Measurements from ENCODE around the gene FYCO1. TPM values are rescaled to one million over a fixed set of nuclear protein-coding genes. Genes with fewer than 3 reads are reported as not detected.

The FYCO1 gene
- total and polyA plus RNA-seq, 9 of the 15 experiments (the other 6 are each of a cell fraction or from before 2014, with no cell fraction given) = 2.1 to 13.8 (median 7.4) TPM

- TF ChIP-seq E2F6 (IDR thresholded peaks at IDR 0.05; ENCODE audit: borderline replicate concordance in 1 of 2, extremely low read depth in 1 of 2, insufficient read depth in 1 of 2, insufficient read length in 1 of 2, low read depth in 1 of 2, low read length in 1 of 2, poor library complexity in 1 of 2, severe bottlenecking in 1 of 2) = no peak
Observed at GRCh38 chr3:45931496-45931895, 64.1 kb downstream of the FYCO1 start (continued).

- peak; percentile 70 to 85 (median 80) for DNase-seq (ENCODE audit: extremely low read depth in 1 of 4, low spot score in 3 of 4)
- peak; percentile 56 for FAIRE-seq
- no TSS peak for BruUV-seq (replicated peaks)
- 60% methylated on average over 9 of the region's 9 CpGs for WGBS (ENCODE audit: insufficient coverage, low coverage, missing lambda C conversion rate)
- Histone ChIP-seq H3K36me3 (ENCODE audit: control insufficient read depth, insufficient read depth, low read length) (peaks cover 81% of the 10 kb centered on the region), H3K4me1 (replicated peaks in 1 of 2; ENCODE audit: control insufficient read depth in 2 of 2, insufficient read depth in 2 of 2, low read length in 2 of 2) (no peaks in the 10 kb centered on the region), H3K9ac (ENCODE audit: insufficient read depth in 1 of 2, low read depth in 2 of 2, low read length in 2 of 2) (no peak overlapping the region), H3K79me2 (ENCODE audit: control insufficient read depth, insufficient read depth, low read length) (no peaks in the 10 kb centered on the region), H3K4me3 (no peak overlapping the region), H3K9me1 (ENCODE audit: control insufficient read depth, insufficient read depth, low read length) (peaks cover 3% of the 10 kb centered on the region), H3K27ac (ENCODE audit: extremely low read depth, low read depth, low read length) (no peak overlapping the region), H4K20me1 (replicated peaks; ENCODE audit: control insufficient read depth, insufficient read depth, low read length) (no peaks in the 10 kb centered on the region), H3K4me2 (ENCODE audit: insufficient read depth, low read length) (no peak overlapping the region), H3K9me3 (replicated peaks; ENCODE audit: control insufficient read depth, insufficient read depth, low read depth, low read length) (no peaks in the 10 kb centered on the region), H3K27me3 (ENCODE audit: control insufficient read depth in 2 of 2, insufficient read depth in 2 of 2, low read length in 2 of 2) (no peaks in the 10 kb centered on the region), H2AFZ (ENCODE audit: low read depth, low read length) (no peak overlapping the region)
- ChIA-PET POLR2A (interaction anchor here (0.6 to 1.3 kb wide), 4 partner anchors 10 to 102 kb away, joined by 3 to 5 read pairs (median 3); no protein-coding TSS in a partner anchor), CTCF (ENCODE audit: low intra/inter-chr PET ratio) (interaction anchor here (0.8 to 2.2 kb wide), 9 partner anchors 150 to 1396 kb away, joined by 3 to 12 read pairs (median 7); no protein-coding TSS in a partner anchor)
- intact Hi-C loops (cut with micrococcal nuclease) (loop anchor here (1.0 to 10.0 kb wide), 2 partner anchors 168 to 264 kb away; no protein-coding TSS in a partner anchor), in situ Hi-C loops (cut with MboI) (loop anchor here (10.0 kb wide), 1 partner anchor 894 kb away; no protein-coding TSS in a partner anchor)
- peak; percentile 99 for ATAC-seq
- TF ChIP-seq E2F1 (CRISPR knock-in tag; IDR thresholded peaks at IDR 0.05) = no peak
- no peak for TF ChIP-seq ARNT (IDR thresholded peaks at IDR 0.05)
- no peak for TF ChIP-seq ZNF12 (CRISPR knock-in tag; IDR thresholded peaks at IDR 0.05)
- TF ChIP-seq ZNF431 (CRISPR knock-in tag; IDR thresholded peaks at IDR 0.05) = no peak
- peak; percentile 39; the same call in 1 of the 2 replicates for TF ChIP-seq ZNF263 (CRISPR knock-in tag; IDR thresholded peaks at IDR 0.05; ENCODE audit: borderline replicate concordance)
- no peak for TF ChIP-seq MTA1 (IDR thresholded peaks at IDR 0.05; ENCODE audit: borderline replicate concordance)
- no peak for TF ChIP-seq ZNF408 (CRISPR knock-in tag; IDR thresholded peaks at IDR 0.05; ENCODE audit: low read depth)
- TF ChIP-seq MEIS2 (IDR thresholded peaks at IDR 0.05; ENCODE audit: partially characterized antibody) = no peak
- peak; percentile 52; the same call in 1 of the 2 replicates for TF ChIP-seq CC2D1A (IDR thresholded peaks at IDR 0.05)
- no peak for TF ChIP-seq IRF9 (tag; IDR thresholded peaks at IDR 0.05)
- TF ChIP-seq SMC3 (conservative IDR thresholded peaks at IDR 0.05; ENCODE audit: insufficient read depth, low read depth, low read length) = peak; percentile 92
- TF ChIP-seq SMARCC2 (IDR thresholded peaks at IDR 0.05; ENCODE audit: low read depth) = no peak
- peak; percentile 94; the same call in 1 of the 2 replicates for TF ChIP-seq STAG1 (CRISPR knock-in tag; IDR thresholded peaks at IDR 0.05; ENCODE audit: borderline replicate concordance)
- no peak for TF ChIP-seq ZNF124 (CRISPR knock-in tag; IDR thresholded peaks at IDR 0.05)
- no peak for TF ChIP-seq FOXA1 (IDR thresholded peaks at IDR 0.05; ENCODE audit: borderline replicate concordance)
- TF ChIP-seq ZNF133 (CRISPR knock-in tag; IDR thresholded peaks at IDR 0.05) = no peak
- 0 out of 2 replicates have a peak, but pooled peaks have one; percentile 20 for TF ChIP-seq ETV5 (CRISPR knock-in tag; IDR thresholded peaks at IDR 0.05; ENCODE audit: low read depth)
Observed at GRCh38 chr3:45929042-45929679, 66.5 kb downstream of the FYCO1 start.

All from K562 (cell line).